HCT116 (cell line): ENCODE measurements around the gene LRRTM4. TPM values are rescaled to one million over a fixed set of nuclear protein-coding genes. Genes with fewer than 3 reads are reported as not detected.

Experiments
- ATAC-seq: fragments of 200-7000 bp; cut with Tn5 transposase; 2 replicates; pipeline ENCODE4 v1.9.1; 2020; ENCODE audit warnings: mild to moderate bottlenecking, moderate library complexity
- Bru-seq: library from RNA; stranded (reverse); fragments of 400-500 nt; gene quantifications from one replicate; lab custom pipeline; 2021; lab: Mats Ljungman, UMichigan
- BruChase-seq, 2 experiments: library from RNA; stranded (reverse); fragments of 400-500 nt; gene quantifications; one replicate each; lab custom pipeline; 2021; lab: Mats Ljungman, UMichigan
- BruUV-seq: library from RNA; stranded (reverse); fragments of 400-500 nt; replicated peaks from 2 replicates; lab custom pipeline; 2021; lab: Mats Ljungman, UMichigan
- CTCF ChIA-PET: fragments of 300-600 bp; sonication (Branson Sonifier 250); formaldehyde crosslinking; loops from one replicate; lab custom pipeline; 2021; ENCODE audit warnings: antibody characterized with exemption; lab: Charles Lee
- POLR2A ChIA-PET: fragments of 300-600, 350-600 bp; sonication (Branson Sonifier 250); formaldehyde crosslinking; loops from one replicate; lab custom pipeline; 2021; ENCODE audit warnings: antibody characterized with exemption; lab: Charles Lee
- RAD21 ChIA-PET, 2 experiments: fragments of 300-600 bp; sonication (Branson Sonifier 250); formaldehyde crosslinking; loops; one replicate each; lab custom pipeline; 2023; ENCODE audit warnings: low total read pairs in 2 of 2; ENCODE audit not compliant: uncharacterized antibody in 2 of 2, unreplicated experiment in 2 of 2, low non-redundant PET in 1 of 2; lab: Charles Lee
- DNase-seq: peaks from one replicate; pipeline ENCODE4 v3.0.0-alpha.2; 2010; ENCODE audit warnings: low read depth, low spot score
- H2AFZ ChIP-seq: fragments of 200-600 bp; shearing (Covaris generic), sonication (generic); 2 replicates; pipeline ENCODE4 v1.6.1; 2017; ENCODE audit warnings: low read depth, mixed run types, mixed read lengths, antibody characterized with exemption, low read length; ENCODE audit not compliant: poor library complexity, severe bottlenecking
- H3K27ac ChIP-seq: 2 replicates; pipeline ENCODE4 v1.5.1; 2012; ENCODE audit warnings: low read depth, low read length
- H3K27me3 ChIP-seq: fragments of 200-600 bp; sonication (generic); 2 replicates; pipeline ENCODE4 v1.6.1; 2016; ENCODE audit warnings: mixed run types, low read length, mixed read lengths; ENCODE audit not compliant: insufficient read depth
- H3K36me3 ChIP-seq, 2 experiments: fragments of 200-500 bp in 1 of 2; fragments of 200-600 bp in 1 of 2; sonication (Bioruptor generic) in 1 of 2; sonication (generic) in 1 of 2; 2 replicates each; pipeline versions ENCODE4 v1.5.1 to v1.6.1; 2014 to 2016; ENCODE audit warnings: low read length in 2 of 2, inconsistent platforms in 1 of 2, mixed read lengths in 1 of 2, mixed run types in 1 of 2; ENCODE audit not compliant: insufficient read depth in 2 of 2, control insufficient read depth in 1 of 2
- H3K4me1 ChIP-seq, 2 experiments: fragments of 200-600 bp in 1 of 2; sonication (generic) in 1 of 2; 2 replicates each; pipeline versions ENCODE4 v1.5.1 to v1.6.1; 2012 to 2017; ENCODE audit warnings: low read length in 2 of 2, inconsistent platforms in 1 of 2, mild to moderate bottlenecking in 1 of 2, mixed read lengths in 1 of 2, mixed run types in 1 of 2, moderate library complexity in 1 of 2; ENCODE audit not compliant: insufficient read depth in 2 of 2, control insufficient read depth in 1 of 2
- H3K4me2 ChIP-seq: fragments of 200-600 bp; sonication (generic); 2 replicates; pipeline ENCODE4 v1.6.1; 2017; ENCODE audit warnings: mixed run types, low read length, mixed read lengths
- H3K4me3 ChIP-seq, 2 experiments: fragments of 200-600 bp in 1 of 2; sonication (generic) in 1 of 2; replicated peaks in 1 of 2; 2 replicates each; pipeline ENCODE4 v1.5.1; 2011 to 2016; ENCODE audit warnings: low read length in 2 of 2, control low read depth in 1 of 2, low read depth in 1 of 2, mild to moderate bottlenecking in 1 of 2, mixed read lengths in 1 of 2, mixed run types in 1 of 2
- H3K79me2 ChIP-seq: fragments of 200-600 bp; sonication (generic); 2 replicates; pipeline ENCODE4 v1.6.1; 2017; ENCODE audit warnings: mild to moderate bottlenecking, mixed run types, low read length, moderate library complexity, mixed read lengths; ENCODE audit not compliant: insufficient read depth
- H3K9ac ChIP-seq: fragments of 200-600 bp; sonication (generic); 2 replicates; pipeline ENCODE4 v1.6.1; 2016; ENCODE audit warnings: low read length, mixed read lengths
- H3K9me2 ChIP-seq: fragments of 200-600 bp; sonication (generic), shearing (Covaris generic); 2 replicates; pipeline ENCODE4 v1.6.1; 2017; ENCODE audit warnings: mixed run types, mild to moderate bottlenecking, moderate library complexity; ENCODE audit not compliant: insufficient read depth
- H3K9me3 ChIP-seq, 2 experiments: fragments of 200-500 bp in 1 of 2; fragments of 200-600 bp in 1 of 2; sonication (Bioruptor generic) in 1 of 2; sonication (generic) in 1 of 2; 2 replicates each; pipeline ENCODE4 v1.6.1; 2014 to 2017; ENCODE audit warnings: low read length in 2 of 2, mixed read lengths in 2 of 2, inconsistent platforms in 1 of 2, low read depth in 1 of 2, mild to moderate bottlenecking in 1 of 2, mixed run types in 1 of 2, moderate library complexity in 1 of 2; ENCODE audit not compliant: control insufficient read depth in 1 of 2, insufficient read depth in 1 of 2
- H4K20me1 ChIP-seq: fragments of 200-600 bp; sonication (generic), shearing (Covaris generic); 2 replicates; pipeline ENCODE4 v1.6.1; 2017; ENCODE audit warnings: mixed run types, mild to moderate bottlenecking, moderate library complexity; ENCODE audit not compliant: insufficient read depth
- CTCF ChIP-seq, 3 experiments: fragments of 200-600 bp in 1 of 3; sonication (generic) in 1 of 3; IDR thresholded peaks in 2 of 3; conservative IDR thresholded peaks in 1 of 3; 2 replicates each; pipeline ENCODE4 v1.5.1; 2012 to 2017; ENCODE audit warnings: low read depth in 2 of 3, low read length in 2 of 3, antibody characterized with exemption in 1 of 3, borderline replicate concordance in 1 of 3, control low read depth in 1 of 3, mild to moderate bottlenecking in 1 of 3, mixed read lengths in 1 of 3, mixed run types in 1 of 3, moderate library complexity in 1 of 3; ENCODE audit not compliant: insufficient read depth in 1 of 3
- EZH2phosphoT487 ChIP-seq: fragments of 200-600 bp; IDR thresholded peaks from 2 replicates; pipeline ENCODE4 v1.6.1; 2018; ENCODE audit warnings: antibody characterized with exemption, borderline replicate concordance
- JUND ChIP-seq: IDR thresholded peaks from 2 replicates; pipeline ENCODE4 v1.6.1; 2012
- POLR2AphosphoS5 ChIP-seq: IDR thresholded peaks from 2 replicates; pipeline ENCODE4 v1.6.1; 2011; ENCODE audit warnings: mild to moderate bottlenecking, low read depth, low read length, moderate library complexity
- SIN3A ChIP-seq: IDR thresholded peaks from 2 replicates; pipeline ENCODE4 v1.6.1; 2012; ENCODE audit warnings: low read depth
- SP1 ChIP-seq: IDR thresholded peaks from 2 replicates; pipeline ENCODE4 v1.6.1; 2012; ENCODE audit warnings: low read depth
- YY1 ChIP-seq: IDR thresholded peaks from 2 replicates; pipeline ENCODE4 v1.6.1; 2011; ENCODE audit warnings: low read length, low read depth, moderate library complexity, mild to moderate bottlenecking; ENCODE audit not compliant: insufficient replicate concordance; ENCODE audit errors: extremely low read depth
- intact Hi-C: fragments of 100-400 bp; cut with micrococcal nuclease; formaldehyde crosslinking; loops from 2 replicates; pipeline ENCODE4 v1.10.0; 2022
- long read RNA-seq: library from polyadenylated mRNA; unstranded; transcript quantifications from one replicate; pipeline ENCODE4 v2.0.0, GENCODE V29; 2021; ENCODE audit not compliant: unreplicated experiment
- polyA plus RNA-seq: library from polyadenylated mRNA; unstranded; fragments of >200 nt; gene quantifications from 2 replicates; pipeline ENCODE4 v1.2.1, GENCODE V29; 2012; ENCODE audit warnings: missing spikeins
- total RNA-seq: library from RNA; stranded (reverse); gene quantifications from one replicate; pipeline ENCODE4 v1.2.1, GENCODE V29; 2021; ENCODE audit not compliant: unreplicated experiment

LRRTM4 gene
- total RNA-seq: 0.25 TPM
- polyA plus RNA-seq: 0.02 TPM in 1 of 2 replicates, not detected in the other
- Bru-seq, nascent RNA: percentile 5 among the genes with signal in this experiment
- BruChase-seq, experiment 1, labeled RNA remaining after a 6-hour chase: percentile 8 among the genes with signal in this experiment
- BruChase-seq, experiment 2, labeled RNA remaining after a 2-hour chase: percentile 10 among the genes with signal in this experiment
- long read RNA-seq: 0 reads

- Histone ChIP-seq H3K27me3 (no peaks in the 10 kb centered on the region), H3K36me3 (no peaks in the 10 kb centered on the region), H2AFZ (no peak within 1 kb of the TSS), H3K27ac (no peak within 1 kb of the TSS), H3K79me2 (no peaks in the 10 kb centered on the region), H3K9ac (no peak within 1 kb of the TSS), H3K9me3 (peaks cover 13 to 23% of the 10 kb centered on the region in 2 experiments; a peak in 2 of 4 replicates), H3K4me1 (no peaks in the 10 kb centered on the region), H3K9me2 (no peaks in the 10 kb centered on the region), H3K4me3 (no peak within 1 kb of the TSS), H3K4me2 (no peak within 1 kb of the TSS), H4K20me1 (no peaks in the 10 kb centered on the region)
- intact Hi-C loops: no loop called here
- POLR2A ChIA-PET: no interaction called here
- no TSS peak for BruUV-seq
- RAD21 ChIA-PET: interaction anchor here in 1 of 2 experiments (0.5 kb wide), 1 partner anchor 332 kb away, joined by 5 read pairs; no protein-coding TSS in a partner anchor
- ATAC-seq (no peak), DNase-seq (no peak)
- CTCF ChIA-PET: no interaction called here
- no peak for TF ChIP-seq POLR2AphosphoS5
- no peak for TF ChIP-seq SIN3A
- TF ChIP-seq CTCF (IDR thresholded peaks at IDR 0.05 in 2 of 3, conservative IDR thresholded peaks at IDR 0.05 in 1 of 3; ENCODE audit: borderline replicate concordance in 1 of 3, insufficient read depth in 1 of 3, low read depth in 2 of 3, low read length in 2 of 3): no peak
- no peak for TF ChIP-seq EZH2phosphoT487
- TF ChIP-seq SP1: no peak
- TF ChIP-seq YY1: no peak
- no peak for TF ChIP-seq JUND
Measured at GRCh38 chr2:77521931-77522470, at the start of gene LRRTM4. LRRTM4 (minus strand) TSS chr2:77522376.
